ENCODE results near the gene PTPRH. TPM values are rescaled to one million over a fixed set of nuclear protein-coding genes. Genes with fewer than 3 reads are reported as not detected.
"Not testable (repeated sequence)": the region's sequence is repeated elsewhere in the genome, so short reads cannot be mapped to it uniquely, and the experiment has no call there.

The PTPRH gene
- polyA plus RNA-seq, 1 of the 3 experiments (the other 2 are of a cell fraction): 1.1 TPM

DNA sequence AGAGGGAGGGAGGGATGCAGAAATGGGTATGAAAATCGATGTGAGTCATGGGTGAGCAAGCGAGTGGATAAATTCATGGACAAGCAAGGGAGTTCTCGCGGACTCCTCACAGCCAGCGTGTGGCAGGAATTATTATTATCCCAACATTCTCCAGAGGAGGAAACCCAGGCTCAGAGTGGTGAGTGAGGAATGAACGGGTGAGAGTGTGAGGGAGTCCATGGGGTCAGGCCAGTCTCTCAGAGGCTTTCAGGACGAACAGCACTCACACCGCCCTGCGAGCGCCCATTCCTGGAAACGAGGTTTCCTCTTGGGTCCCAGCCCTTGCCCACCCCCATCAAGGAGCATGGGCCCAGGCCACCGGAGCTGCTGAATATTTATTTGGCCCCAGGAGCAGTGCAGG is 36.6 kb downstream of the PTPRH start:
- TF ChIP-seq, protein P1, sequence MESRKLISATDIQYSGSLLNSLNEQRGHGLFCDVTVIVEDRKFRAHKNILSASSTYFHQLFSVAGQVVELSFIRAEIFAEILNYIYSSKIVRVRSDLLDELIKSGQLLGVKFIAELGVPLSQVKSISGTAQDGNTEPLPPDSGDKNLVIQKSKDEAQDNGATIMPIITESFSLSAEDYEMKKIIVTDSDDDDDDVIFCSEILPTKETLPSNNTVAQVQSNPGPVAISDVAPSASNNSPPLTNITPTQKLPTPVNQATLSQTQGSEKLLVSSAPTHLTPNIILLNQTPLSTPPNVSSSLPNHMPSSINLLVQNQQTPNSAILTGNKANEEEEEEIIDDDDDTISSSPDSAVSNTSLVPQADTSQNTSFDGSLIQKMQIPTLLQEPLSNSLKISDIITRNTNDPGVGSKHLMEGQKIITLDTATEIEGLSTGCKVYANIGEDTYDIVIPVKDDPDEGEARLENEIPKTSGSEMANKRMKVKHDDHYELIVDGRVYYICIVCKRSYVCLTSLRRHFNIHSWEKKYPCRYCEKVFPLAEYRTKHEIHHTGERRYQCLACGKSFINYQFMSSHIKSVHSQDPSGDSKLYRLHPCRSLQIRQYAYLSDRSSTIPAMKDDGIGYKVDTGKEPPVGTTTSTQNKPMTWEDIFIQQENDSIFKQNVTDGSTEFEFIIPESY (IDR thresholded peaks at IDR 0.05; ENCODE audit: borderline replicate concordance, low read depth): no peak
- TF ChIP-seq SIN3A (IDR thresholded peaks at IDR 0.05; ENCODE audit: borderline replicate concordance, low read depth, low read length) (no peak), ELF1 (IDR thresholded peaks at IDR 0.05) (no peak), GABPA (IDR thresholded peaks at IDR 0.05; ENCODE audit: low read depth) (no peak), GATA2 (CRISPR knock-in tag; IDR thresholded peaks at IDR 0.05) (no peak), USF2 (IDR thresholded peaks at IDR 0.05; ENCODE audit: borderline replicate concordance, low read depth, low read length) (no peak), EP300 (IDR thresholded peaks at IDR 0.05; ENCODE audit: borderline replicate concordance in 1 of 2, low read depth in 1 of 2, low read length in 1 of 2) (no peak), FOXJ3 (CRISPR knock-in tag; IDR thresholded peaks at IDR 0.05) (no peak), MXI1 (IDR thresholded peaks at IDR 0.05; ENCODE audit: low read depth, low read length) (no peak), FOSL2 (IDR thresholded peaks at IDR 0.05; ENCODE audit: borderline replicate concordance, low read depth) (no peak), MAX (IDR thresholded peaks at IDR 0.05; ENCODE audit: low read depth) (no peak)
- Histone ChIP-seq H3K4me1 (ENCODE audit: control insufficient read depth in 1 of 2, insufficient read depth in 2 of 2, low read depth in 1 of 2, low read length in 1 of 2) (no peaks in the 10 kb centered on the region), H2AFZ (ENCODE audit: low read depth) (peak overlapping the region; percentile 18; the same call in 1 of the 2 replicates), H3K4me3 (ENCODE audit: low read depth in 2 of 2, low read length in 1 of 2) (no peak overlapping the region), H3K27ac (ENCODE audit: low read depth in 2 of 2, low read length in 1 of 2) (no peak overlapping the region), H4K20me1 (ENCODE audit: insufficient read depth) (no peaks in the 10 kb centered on the region), H3K9ac (no peak overlapping the region), H3K9me3 (no peaks in the 10 kb centered on the region), H3K4me2 (no peak overlapping the region), H3K79me2 (ENCODE audit: insufficient read depth) (no peaks in the 10 kb centered on the region), H3K9me2 (no peaks in the 10 kb centered on the region), H3K36me3 (replicated peaks in 1 of 2; ENCODE audit: control insufficient read depth in 1 of 2, insufficient read depth in 2 of 2, low read length in 1 of 2) (no peaks in the 10 kb centered on the region), H3K27me3 (ENCODE audit: insufficient read depth) (peaks cover 38% of the 10 kb centered on the region; the same call in 1 of the 2 replicates), H3F3A (replicated peaks; ENCODE audit: insufficient read depth) (no peaks in the 10 kb centered on the region)
- POLR2A ChIA-PET: no interaction called here
- CTCF ChIA-PET: interaction anchor here (1.5 kb wide), 1 partner anchor 12 kb away, joined by 4 read pairs; no protein-coding TSS in a partner anchor
- DNase-seq: no peak
- 54% methylated on average over 12 of the region's 12 CpGs for WGBS (ENCODE audit: low lambda C conversion rate)

DNA sequence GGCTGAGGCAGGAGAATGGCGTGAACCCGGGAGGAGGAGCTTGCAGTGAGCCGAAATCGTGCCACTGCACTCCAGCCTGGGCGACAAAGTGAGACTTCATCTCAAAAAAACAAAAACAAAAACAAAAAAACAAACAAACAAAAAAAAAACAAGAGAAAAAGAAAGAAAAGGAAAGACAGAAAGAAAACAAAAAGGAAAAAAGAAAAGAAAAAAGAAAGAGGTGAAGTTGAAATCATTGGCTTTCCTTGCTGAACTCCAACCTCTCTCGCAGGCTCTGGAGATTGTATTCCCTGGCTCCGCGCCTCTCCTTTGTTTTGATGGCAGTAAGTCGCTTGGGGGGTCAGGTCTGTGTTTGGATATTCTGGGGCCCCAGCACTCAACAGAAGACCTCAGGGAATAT is 37.0 kb downstream of the PTPRH start:
- peaks cover 42% of the 10 kb centered on the region; the same call in 1 of the 2 replicates for H3K27me3 ChIP-seq (ENCODE audit: insufficient read depth)
- H2AFZ ChIP-seq (ENCODE audit: low read depth); H3K9me3 ChIP-seq; H3F3A ChIP-seq (replicated peaks; ENCODE audit: insufficient read depth); H3K9me2 ChIP-seq; H3K9ac ChIP-seq; H3K27ac ChIP-seq (ENCODE audit: low read depth in 2 of 2, low read length in 1 of 2); H3K36me3 ChIP-seq (replicated peaks in 1 of 2; ENCODE audit: control insufficient read depth in 1 of 2, insufficient read depth in 2 of 2, low read length in 1 of 2); H4K20me1 ChIP-seq (ENCODE audit: insufficient read depth); H3K79me2 ChIP-seq (ENCODE audit: insufficient read depth); H3K4me1 ChIP-seq (ENCODE audit: control insufficient read depth in 1 of 2, insufficient read depth in 2 of 2, low read depth in 1 of 2, low read length in 1 of 2); POLR2A ChIA-PET; H3K4me3 ChIP-seq (ENCODE audit: low read depth in 2 of 2, low read length in 1 of 2); H3K4me2 ChIP-seq; DNase-seq: not testable (repeated sequence)
- CTCF ChIA-PET: interaction anchor here (1.5 kb wide), 1 partner anchor 12 kb away, joined by 4 read pairs; no protein-coding TSS in a partner anchor
- WGBS (ENCODE audit: low lambda C conversion rate): 94% methylated on average over 9 of the region's 9 CpGs

All from SK-N-SH (cell line).